ENCODE data around the gene IFNGR1. TPM values are rescaled to one million over a fixed set of nuclear protein-coding genes. Genes with fewer than 3 reads are reported as not detected.

IFNGR1 gene
- total RNA-seq: 100 to 1,000 TPM; 126 to 207 (median 144) TPM

- Histone ChIP-seq H3K9me3 (no peaks in the 10 kb centered on the region), H3K27me3 (no peaks in the 10 kb centered on the region), H3K36me3 (no peaks in the 10 kb centered on the region), H3K4me1 (peaks cover 0 to 21% of the 10 kb centered on the region in 2 donors), H3K4me3 (peak within 1 kb of the TSS; percentile 91 to 95 (median 95)), H3K27ac (peak within 1 kb of the TSS; percentile 99 to 100)
- intact Hi-C loops (cut with DNase I; ENCODE audit: low total_unique reads): no loop called here
- TF ChIP-seq CTCF (IDR thresholded peaks at IDR 0.05) (no peak), POLR2AphosphoS5 (IDR thresholded peaks at IDR 0.05) (peak; percentile 95 to 99 (median 98)), POLR2A (IDR thresholded peaks at IDR 0.05) (peak; percentile 94)
- peak; percentile 96 for DNase-seq (ENCODE audit: low spot score in 2 of 2)
Observed at GRCh38 chr6:137218917-137219663, at the start of gene IFNGR1. TSS of gene IFNGR1 (minus strand) at chr6:137219385. CDS start at chr6:137219327, 58 bp downstream.

GRCh38 chr6:137268911-137269310, 49.7 kb upstream of the IFNGR1 start:
- no peaks in the 10 kb centered on the region for H3K4me1 ChIP-seq
- TF ChIP-seq POLR2AphosphoS5 (IDR thresholded peaks at IDR 0.05) (no peak), CTCF (IDR thresholded peaks at IDR 0.05) (no peak), POLR2A (IDR thresholded peaks at IDR 0.05) (no peak)
- no peaks in the 10 kb centered on the region for H3K36me3 ChIP-seq
- H3K27ac ChIP-seq: no peak overlapping the region
- H3K9me3 ChIP-seq: no peaks in the 10 kb centered on the region
- no peak for DNase-seq (ENCODE audit: low spot score in 2 of 2)
- intact Hi-C loops (cut with DNase I; ENCODE audit: low total_unique reads): no loop called here
- H3K4me3 ChIP-seq: no peak overlapping the region
- H3K27me3 ChIP-seq: no peaks in the 10 kb centered on the region

- no peak for DNase-seq (ENCODE audit: low spot score in 2 of 2)
- Histone ChIP-seq H3K27me3 (no peaks in the 10 kb centered on the region), H3K4me3 (no peak overlapping the region), H3K27ac (no peak overlapping the region), H3K9me3 (no peaks in the 10 kb centered on the region), H3K4me1 (peaks cover 0 to 3% of the 10 kb centered on the region in 2 donors), H3K36me3 (no peaks in the 10 kb centered on the region)
- TF ChIP-seq POLR2A (IDR thresholded peaks at IDR 0.05) (no peak), CTCF (IDR thresholded peaks at IDR 0.05) (no peak), POLR2AphosphoS5 (IDR thresholded peaks at IDR 0.05) (no peak)
- intact Hi-C loops (cut with DNase I; ENCODE audit: low total_unique reads): no loop called here
Observed at GRCh38 chr6:137266309-137266586, 47.1 kb upstream of the IFNGR1 start.

- DNase-seq (ENCODE audit: low spot score in 2 of 2): no peak
- H3K4me1 ChIP-seq: peaks cover 0 to 3% of the 10 kb centered on the region in 2 donors
- no peak overlapping the region for H3K4me3 ChIP-seq
- H3K27me3 ChIP-seq: no peaks in the 10 kb centered on the region
- H3K9me3 ChIP-seq: no peaks in the 10 kb centered on the region
- no peak for TF ChIP-seq CTCF (IDR thresholded peaks at IDR 0.05)
- no peak for TF ChIP-seq POLR2AphosphoS5 (IDR thresholded peaks at IDR 0.05)
- TF ChIP-seq POLR2A (IDR thresholded peaks at IDR 0.05): no peak
- no peaks in the 10 kb centered on the region for H3K36me3 ChIP-seq
- no peak overlapping the region for H3K27ac ChIP-seq
- intact Hi-C loops (cut with DNase I; ENCODE audit: low total_unique reads): no loop called here
Observed at GRCh38 chr6:137265561-137266308, 46.5 kb upstream of the IFNGR1 start.

All from breast epithelium (tissue), 4 donors.